K562 treated with DMSO at 1 percent for 12 hours (cell line): ENCODE data around the gene FKBP9. TPM values are rescaled to one million over a fixed set of nuclear protein-coding genes. Genes with fewer than 3 reads are reported as not detected.

Source experiments
- total RNA-seq: library from RNA; unstranded; fragments of 300-600 nt; gene quantifications from 2 replicates; pipeline ENCODE4 v1.2.3, GENCODE V29; 2022; ENCODE audit not compliant: insufficient read depth

Gene FKBP9, protein sequence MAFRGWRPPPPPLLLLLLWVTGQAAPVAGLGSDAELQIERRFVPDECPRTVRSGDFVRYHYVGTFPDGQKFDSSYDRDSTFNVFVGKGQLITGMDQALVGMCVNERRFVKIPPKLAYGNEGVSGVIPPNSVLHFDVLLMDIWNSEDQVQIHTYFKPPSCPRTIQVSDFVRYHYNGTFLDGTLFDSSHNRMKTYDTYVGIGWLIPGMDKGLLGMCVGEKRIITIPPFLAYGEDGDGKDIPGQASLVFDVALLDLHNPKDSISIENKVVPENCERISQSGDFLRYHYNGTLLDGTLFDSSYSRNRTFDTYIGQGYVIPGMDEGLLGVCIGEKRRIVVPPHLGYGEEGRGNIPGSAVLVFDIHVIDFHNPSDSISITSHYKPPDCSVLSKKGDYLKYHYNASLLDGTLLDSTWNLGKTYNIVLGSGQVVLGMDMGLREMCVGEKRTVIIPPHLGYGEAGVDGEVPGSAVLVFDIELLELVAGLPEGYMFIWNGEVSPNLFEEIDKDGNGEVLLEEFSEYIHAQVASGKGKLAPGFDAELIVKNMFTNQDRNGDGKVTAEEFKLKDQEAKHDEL
- total RNA-seq, result 26.3 and 47.8 TPM in 2 replicates

GRCh38 chr7:32957326-32958045 lies at the start of gene FKBP9:
FKBP9 (plus strand) TSS chr7:32957440; CDS start chr7:32957574, 134 bp downstream.

Other genes with a start within 250 kb of the FKBP9 start
- 14.7 and 33.8 TPM in 2 replicates for gene KBTBD2, start 65.7 kb upstream of the FKBP9 start, total RNA-seq
- 10.2 and 23.5 TPM in 2 replicates for gene NT5C3A, start 105.3 kb downstream of the FKBP9 start, total RNA-seq
- gene RP9, start 152.0 kb downstream of the FKBP9 start, total RNA-seq, result 21.9 and 23.8 TPM in 2 replicates
- 1.7 and 2.5 TPM in 2 replicates for gene BBS9, start 172.1 kb downstream of the FKBP9 start, total RNA-seq